HG03354 (cell line): ENCODE measurements around the gene TSPYL6.

Source experiments
- ATAC-seq: cut with Tn5 transposase; IDR thresholded peaks from one replicate; pipeline ENCODE4 v1.9.1; 2021; ENCODE audit warnings: mild to moderate bottlenecking; ENCODE audit not compliant: unreplicated experiment, poor library complexity, severe bottlenecking

Gene TSPYL6

GRCh38 chr2:54207666-54208195 is 48.3 kb downstream of the TSPYL6 start:
- no peak for ATAC-seq

GRCh38 chr2:54206596-54206995 is 49.4 kb downstream of the TSPYL6 start:
- peak; percentile 69 for ATAC-seq

GRCh38 chr2:54204476-54204875 is 51.6 kb downstream of the TSPYL6 start:
- ATAC-seq = no peak
